GM19328 (cell line): ENCODE results near the gene ZDHHC8.

Experiments
- ATAC-seq: cut with Tn5 transposase; IDR thresholded peaks from one replicate; pipeline ENCODE4 v1.9.1; 2021; ENCODE audit warnings: mild to moderate bottlenecking, moderate library complexity; ENCODE audit not compliant: unreplicated experiment

Gene ZDHHC8

GRCh38 chr22:20113551-20114310, 17.9 kb upstream of the ZDHHC8 start:
- no peak for ATAC-seq

DNA sequence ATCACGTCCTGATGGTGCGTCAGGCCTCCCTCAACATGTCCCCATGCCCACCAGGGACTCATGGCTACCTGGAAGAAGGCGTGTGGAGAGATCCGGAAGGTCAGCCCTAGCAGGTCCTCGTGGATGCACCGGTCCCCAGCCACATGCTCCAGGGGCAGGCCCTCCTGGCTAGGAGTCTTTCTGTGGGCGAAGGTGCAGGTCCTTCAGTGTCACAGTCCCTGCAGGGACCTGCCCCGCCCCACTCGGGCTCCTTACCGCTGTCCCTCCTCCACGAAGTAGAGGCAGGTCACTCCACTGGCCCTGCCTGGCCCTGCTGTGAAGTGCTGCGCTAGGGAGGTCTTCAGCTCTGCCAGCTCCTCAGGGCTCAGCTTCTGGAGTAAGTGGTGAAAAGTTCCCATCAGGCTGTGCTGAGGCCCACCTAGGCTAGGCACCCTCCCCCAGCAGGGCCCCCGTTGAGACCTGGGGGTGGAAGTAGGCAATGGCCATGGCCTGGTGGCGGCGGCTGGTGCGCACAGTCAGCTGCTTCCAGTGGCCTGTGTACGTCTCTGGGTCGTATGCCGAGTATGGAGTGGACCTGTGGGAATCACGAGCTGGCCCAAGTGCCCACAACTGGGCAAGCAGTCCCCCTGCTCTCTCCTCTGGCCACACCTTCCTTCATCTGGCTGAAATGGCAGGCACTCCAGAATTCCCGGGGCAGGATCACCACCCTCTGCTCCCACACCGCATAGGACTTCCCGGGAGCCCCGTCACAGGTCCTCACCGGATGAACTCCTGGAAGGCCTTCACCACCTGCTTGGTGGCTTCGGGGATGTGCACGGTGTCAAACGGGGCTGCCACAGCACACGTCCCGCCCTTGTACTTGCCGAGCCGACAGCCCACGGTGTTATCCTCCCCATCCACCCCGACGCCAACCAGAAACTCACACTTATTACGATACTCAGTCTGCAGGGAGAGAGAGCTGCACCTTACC, 16.8 kb upstream of the ZDHHC8 start:
- ATAC-seq: no peak

DNA sequence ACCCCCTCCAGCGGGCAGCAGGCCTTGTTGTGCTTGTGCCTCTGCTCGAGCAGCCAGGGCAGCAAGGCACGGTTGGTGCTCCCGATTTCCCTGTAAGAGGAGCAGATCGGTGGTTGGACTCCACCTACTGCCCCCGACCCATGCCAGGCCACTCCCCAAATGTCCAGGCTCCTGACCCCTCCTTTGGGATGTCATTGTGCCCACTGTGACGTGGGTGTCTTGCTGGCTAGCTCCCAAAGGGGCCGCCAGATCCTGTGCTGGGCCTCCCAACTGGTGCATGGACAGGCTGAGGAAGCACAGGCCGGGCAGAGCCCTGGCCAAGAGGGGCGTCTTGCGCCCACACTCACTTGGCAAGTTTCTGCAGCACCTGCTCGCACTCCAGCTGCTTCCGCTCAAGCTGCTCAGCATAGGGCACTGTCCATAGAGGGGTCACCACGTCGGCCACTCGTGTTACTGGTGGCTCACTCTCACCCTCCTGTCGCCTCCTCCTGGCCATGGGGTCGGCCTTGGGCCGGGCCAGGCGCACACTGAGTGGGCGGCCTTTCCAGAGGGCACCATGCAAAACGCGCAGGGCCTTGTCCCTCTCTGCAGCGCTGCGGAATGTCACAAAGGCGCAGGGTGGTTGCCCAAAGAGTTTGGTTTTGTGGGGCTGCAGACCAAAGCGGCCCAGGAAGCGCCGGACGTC, 15.8 kb upstream of the ZDHHC8 start, which contains the start of gene RANBP1:
TSS of gene RANBP1 (plus strand) at position 414 of the 685 bp plus-strand sequence. CDS start at position 495, 81 bp downstream.
- ATAC-seq: no peak

DNA sequence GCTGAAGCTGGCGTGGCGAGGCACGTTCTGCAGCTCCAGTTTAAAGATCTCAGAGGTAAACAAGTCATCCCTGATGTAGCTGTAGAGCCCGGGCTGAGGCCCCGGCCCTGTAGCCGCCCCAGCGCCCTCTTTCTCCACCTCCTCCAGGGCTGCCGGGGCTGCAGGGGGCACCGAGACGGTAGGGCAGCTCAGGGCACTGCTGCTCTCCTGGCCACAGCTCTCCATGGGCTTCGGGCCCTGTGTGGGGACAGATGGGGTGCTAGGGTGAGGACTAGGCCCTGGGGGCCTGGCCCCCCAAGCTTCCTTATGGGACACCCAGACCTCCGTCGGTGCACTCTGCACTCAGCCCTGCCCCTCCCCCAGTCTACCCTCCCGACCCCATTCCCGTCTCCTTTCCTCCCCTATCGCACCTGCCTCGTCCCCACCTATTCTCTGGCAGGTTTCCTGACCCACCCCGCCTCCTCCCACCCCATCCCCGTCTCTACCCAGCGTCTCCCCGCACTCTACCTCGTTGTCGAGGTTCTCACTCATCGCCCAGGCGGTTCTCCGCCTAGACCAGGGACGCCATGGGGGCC, 15.1 kb upstream of the ZDHHC8 start:
- ATAC-seq: no peak

- ATAC-seq: peak; percentile 85
Observed at GRCh38 chr22:20116951-20117632, 14.5 kb upstream of the ZDHHC8 start, which contains the start of gene TRMT2A. Gene TRMT2A, minus strand, starts transcription at chr22:20117226. Its CDS starts 320 bp downstream, at chr22:20116906.

GRCh38 chr22:20117633-20118299, 13.8 kb upstream of the ZDHHC8 start:
- peak; percentile 13 for ATAC-seq

DNA sequence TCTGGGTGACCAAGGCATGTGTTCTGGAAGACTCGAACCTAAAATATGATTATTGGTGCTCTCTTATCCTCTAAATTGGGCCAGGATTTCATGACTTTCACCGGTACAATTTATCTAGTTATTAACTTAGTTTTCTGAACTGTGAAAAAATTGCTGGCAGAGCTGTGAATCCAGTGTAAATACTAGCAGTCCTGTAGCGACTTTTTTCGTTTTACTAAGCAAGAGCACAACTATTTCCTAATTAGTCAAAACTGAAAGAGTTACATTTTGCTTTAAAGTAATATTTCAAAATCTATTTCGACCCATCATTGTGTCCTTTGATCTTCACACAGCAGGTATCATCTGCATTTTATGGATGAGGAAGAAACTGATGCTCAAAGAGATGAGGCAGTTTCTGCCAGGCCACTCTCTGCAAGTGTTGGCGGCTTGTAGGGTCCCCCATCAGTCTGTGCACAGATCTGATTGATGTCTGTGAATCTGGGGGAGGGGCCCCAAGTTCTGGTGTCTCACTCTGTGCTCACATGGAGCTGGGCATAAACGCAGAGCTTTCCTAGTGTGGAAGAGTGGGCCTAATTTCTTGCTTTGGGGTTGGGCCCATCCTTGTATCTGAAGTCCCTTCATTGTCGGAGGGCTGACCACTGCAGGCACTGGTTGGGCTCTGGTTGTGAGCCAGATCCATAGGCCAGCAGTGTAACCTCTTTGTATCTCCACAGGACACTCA, 13.1 kb upstream of the ZDHHC8 start:
- ATAC-seq: no peak

- ATAC-seq: no peak
Observed at GRCh38 chr22:20121856-20122415, 9.7 kb upstream of the ZDHHC8 start.

DNA sequence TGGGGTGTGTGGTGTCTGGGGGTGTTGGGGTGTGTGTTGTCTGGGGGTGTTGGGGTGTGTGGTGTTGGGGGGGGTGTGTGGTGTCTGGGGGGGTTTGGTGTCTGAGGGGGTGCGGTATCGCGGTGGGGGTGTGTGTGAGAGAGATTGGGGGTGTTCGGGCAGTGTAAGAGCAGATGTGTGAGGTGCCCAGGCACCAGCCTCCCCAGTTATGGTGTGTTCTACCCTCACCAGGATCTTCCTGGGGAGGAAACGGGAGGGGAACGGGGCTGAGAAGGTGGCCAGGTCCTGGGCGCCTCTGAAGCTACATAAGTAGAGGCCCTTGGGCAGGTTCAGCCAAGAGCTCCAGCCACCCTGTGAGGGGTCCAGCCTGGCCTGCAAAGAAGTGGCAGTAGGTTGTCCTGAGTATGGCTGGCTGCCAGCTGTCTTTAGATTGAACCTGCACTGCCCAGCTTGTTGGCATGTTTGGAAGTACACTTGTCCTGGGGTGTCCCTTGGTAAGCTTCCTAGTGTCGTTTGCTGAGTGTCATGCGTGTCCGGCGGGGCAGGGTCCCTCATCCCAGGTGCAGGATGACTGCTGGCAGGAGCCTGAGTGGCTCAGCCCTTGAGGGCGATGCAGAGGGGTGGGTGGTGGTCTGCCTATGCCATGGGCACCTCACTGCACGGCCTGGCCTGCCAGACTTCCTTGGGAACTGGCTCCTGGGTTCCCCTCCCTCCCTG, 8.1 kb upstream of the ZDHHC8 start:
- no peak for ATAC-seq

- no peak for ATAC-seq
Observed at GRCh38 chr22:20124083-20124787, 7.4 kb upstream of the ZDHHC8 start.

DNA sequence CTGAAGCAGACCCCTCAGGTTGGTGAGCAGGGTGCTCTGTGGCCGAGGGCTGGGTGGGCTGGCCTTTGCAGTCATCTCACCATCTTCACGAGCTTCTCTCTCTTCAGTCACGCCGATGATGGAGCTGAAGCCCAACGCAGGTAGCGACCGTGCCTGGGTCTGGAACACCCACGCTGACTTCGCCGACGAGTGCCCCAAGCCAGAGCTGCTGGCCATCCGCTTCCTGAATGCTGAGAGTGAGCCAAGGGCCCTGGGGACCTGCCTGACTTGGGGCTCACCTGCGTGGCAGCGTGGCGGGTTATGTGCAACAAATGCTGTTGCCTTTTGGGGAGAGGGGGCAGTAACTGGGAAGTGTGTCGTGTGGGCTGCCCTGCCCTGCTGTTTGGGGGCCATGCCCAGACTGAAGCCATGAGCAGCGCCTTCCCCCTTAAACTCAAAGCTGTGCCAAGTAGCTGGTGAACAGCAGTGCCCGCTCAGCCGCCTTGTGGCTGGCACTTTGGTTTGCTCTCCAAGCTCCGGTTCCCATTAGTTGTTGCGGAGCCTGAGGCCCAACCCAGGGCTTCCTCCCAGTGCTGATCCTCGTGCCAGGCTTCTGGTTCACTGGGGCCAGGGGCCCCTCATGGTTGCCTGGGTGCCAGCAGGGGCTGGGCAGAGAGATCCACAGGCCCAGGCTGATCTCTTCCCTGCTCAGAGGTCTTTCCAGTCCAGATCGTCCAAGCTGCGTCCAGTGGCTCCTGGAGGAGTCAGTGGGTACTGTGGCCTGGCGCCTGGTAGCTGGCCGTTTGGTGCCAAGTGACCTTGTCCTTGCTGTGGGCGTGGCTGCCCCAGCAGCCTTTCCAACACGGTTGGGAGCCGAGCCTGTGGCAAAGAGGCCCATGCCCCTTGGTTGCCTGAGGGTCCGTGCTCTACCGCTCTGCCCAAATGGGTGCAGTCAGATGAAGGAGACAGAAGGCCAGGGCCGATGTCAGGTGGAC, 6.1 kb upstream of the ZDHHC8 start:
- ATAC-seq: no peak

DNA sequence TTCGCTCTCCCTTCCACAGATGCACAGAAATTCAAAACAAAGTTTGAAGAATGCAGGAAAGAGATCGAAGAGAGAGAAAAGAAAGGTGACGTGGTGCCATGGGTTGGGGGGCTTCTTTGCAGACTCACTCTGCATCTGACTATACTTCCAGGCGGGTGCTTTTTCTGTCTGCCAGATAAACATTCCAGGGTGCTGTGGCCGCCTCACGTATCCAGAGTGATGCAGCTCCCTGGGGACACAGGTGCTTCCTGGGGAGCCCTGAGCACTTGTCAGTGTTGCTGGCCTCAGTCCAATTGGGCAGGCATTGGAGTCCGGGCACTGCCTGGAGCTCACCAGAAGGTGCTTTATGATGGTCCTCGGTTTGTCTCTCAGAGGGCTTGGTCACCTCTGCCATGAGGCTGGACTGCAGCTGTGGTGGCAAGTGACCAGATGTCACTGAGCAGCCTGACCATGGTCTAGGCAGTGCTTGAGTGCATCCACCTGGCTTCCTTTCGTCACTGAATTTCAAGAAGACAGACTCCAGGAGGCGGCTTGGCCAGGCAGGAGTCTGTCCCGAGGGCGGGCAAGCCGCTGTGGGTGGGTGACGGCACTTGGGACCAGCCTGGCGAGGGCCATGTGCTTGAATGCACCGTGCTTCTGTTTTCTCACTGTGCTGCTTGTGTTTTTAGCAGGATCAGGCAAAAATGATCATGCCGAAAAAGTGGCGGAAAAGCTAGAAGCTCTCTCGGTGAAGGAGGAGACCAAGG, 5.1 kb upstream of the ZDHHC8 start:
- no peak for ATAC-seq

DNA sequence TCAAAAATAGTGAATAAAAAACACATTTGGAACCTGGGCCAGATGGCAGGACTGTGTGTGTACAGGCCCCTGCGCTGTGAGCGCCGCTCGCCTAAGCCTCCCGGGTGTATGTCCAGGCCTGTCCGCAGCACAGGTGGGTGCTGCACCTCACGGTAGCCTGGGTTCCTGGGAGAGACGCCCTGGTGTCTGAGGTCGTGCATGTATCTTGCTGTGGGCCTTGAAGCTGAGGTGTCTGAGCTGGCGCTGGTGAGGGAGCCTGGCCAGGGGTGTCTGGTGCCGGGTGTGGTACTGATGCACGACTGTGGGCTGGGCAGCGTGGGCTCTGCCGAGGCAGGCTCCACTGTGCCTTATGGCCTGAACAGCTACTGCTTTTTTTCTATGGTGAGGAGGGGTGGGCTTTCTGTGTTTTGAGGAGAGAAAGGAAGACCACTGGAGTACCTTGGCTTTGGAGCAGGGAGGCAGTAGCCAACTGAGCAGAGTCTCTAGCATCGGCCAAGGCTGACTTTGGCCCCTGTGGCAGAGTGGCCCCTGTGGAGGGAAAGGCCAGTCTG, 4.2 kb upstream of the ZDHHC8 start:
- no peak for ATAC-seq

- no peak for ATAC-seq
Observed at GRCh38 chr22:20127869-20128618, 3.6 kb upstream of the ZDHHC8 start.

GRCh38 chr22:20128619-20128901, 3.0 kb upstream of the ZDHHC8 start:
- ATAC-seq: no peak
